Measurements from ENCODE around the gene TRIM29. TPM values are rescaled to one million over a fixed set of nuclear protein-coding genes. Genes with fewer than 3 reads are reported as not detected.

TRIM29 gene
- total RNA-seq, 2 donors from 2014 or later = not detected

- Mint-ChIP-seq H3K27ac (no peak overlapping the region), H3K36me3 (no peaks in the 10 kb centered on the region), H3K9me3 (no peaks in the 10 kb centered on the region)
- DNase-seq (ENCODE audit: low spot score in 2 of 2) (no peak), ATAC-seq (no peak)
Observed at GRCh38 chr11:120097721-120098385, 40.1 kb downstream of the TRIM29 start.

GRCh38 chr11:120096369-120097191 is 41.3 kb downstream of the TRIM29 start:
- no peak overlapping the region for H3K27ac Mint-ChIP-seq
- no peaks in the 10 kb centered on the region for H3K9me3 Mint-ChIP-seq
- H3K36me3 Mint-ChIP-seq = no peaks in the 10 kb centered on the region
- no peak for DNase-seq (ENCODE audit: low spot score in 2 of 2)
- ATAC-seq = no peak

- DNase-seq (ENCODE audit: low spot score in 2 of 2) (no peak), ATAC-seq (no peak)
- no peaks in the 10 kb centered on the region for H3K9me3 Mint-ChIP-seq
- H3K36me3 Mint-ChIP-seq = no peaks in the 10 kb centered on the region
- no peak overlapping the region for H3K27ac Mint-ChIP-seq
Observed at GRCh38 chr11:120095516-120095915, 42.4 kb downstream of the TRIM29 start.

- ATAC-seq (no peak), DNase-seq (ENCODE audit: low spot score in 2 of 2) (no peak)
- no peaks in the 10 kb centered on the region for H3K36me3 Mint-ChIP-seq
- no peak overlapping the region for H3K27ac Mint-ChIP-seq
- H3K9me3 Mint-ChIP-seq = no peaks in the 10 kb centered on the region
Observed at GRCh38 chr11:120091701-120092100, 46.2 kb downstream of the TRIM29 start.

GRCh38 chr11:120091121-120091520 is 46.8 kb downstream of the TRIM29 start:
- Mint-ChIP-seq H3K36me3 (no peaks in the 10 kb centered on the region), H3K27ac (no peak overlapping the region), H3K9me3 (no peaks in the 10 kb centered on the region)
- ATAC-seq (no peak), DNase-seq (ENCODE audit: low spot score in 2 of 2) (no peak)

GRCh38 chr11:120090411-120090810 is 47.5 kb downstream of the TRIM29 start:
- Mint-ChIP-seq H3K36me3 (peaks cover 6 to 7% of the 10 kb centered on the region in 2 donors), H3K27ac (no peak overlapping the region), H3K9me3 (peaks cover 5% of the 10 kb centered on the region in 2 donors)
- ATAC-seq (no peak), DNase-seq (ENCODE audit: low spot score in 2 of 2) (no peak)

- Mint-ChIP-seq H3K27ac (no peak overlapping the region), H3K9me3 (peaks cover 5% of the 10 kb centered on the region in 2 donors), H3K36me3 (peaks cover 7 to 8% of the 10 kb centered on the region in 2 donors)
- ATAC-seq (no peak), DNase-seq (ENCODE audit: low spot score in 2 of 2) (no peak)
Observed at GRCh38 chr11:120089036-120090001, 48.6 kb downstream of the TRIM29 start.

- Mint-ChIP-seq H3K36me3 (peaks cover 15% of the 10 kb centered on the region in 2 donors), H3K27ac (no peak overlapping the region), H3K9me3 (peaks cover 9 to 10% of the 10 kb centered on the region in 2 donors)
- DNase-seq (ENCODE audit: low spot score in 2 of 2) = no peak
- no peak for ATAC-seq
Observed at GRCh38 chr11:120088056-120088455, 49.9 kb downstream of the TRIM29 start.

GRCh38 chr11:120086651-120087050 is 51.3 kb downstream of the TRIM29 start:
- Mint-ChIP-seq H3K27ac (no peak overlapping the region), H3K36me3 (peaks cover 21 to 22% of the 10 kb centered on the region in 2 donors)
- ATAC-seq = no peak

GRCh38 chr11:120079750-120080610 is 57.9 kb downstream of the TRIM29 start:
- Mint-ChIP-seq H3K27ac (no peak overlapping the region), H3K9me3 (peaks cover 19 to 21% of the 10 kb centered on the region in 2 donors), H3K36me3 (peaks cover 24 to 38% of the 10 kb centered on the region in 2 donors)
- ATAC-seq (peak in 1 of 2 donors; percentile 43), DNase-seq (ENCODE audit: low spot score in 2 of 2) (peak in 1 of 2 donors; percentile 19)

More at GRCh38 chr11:120086651-120087050, 51.3 kb downstream of the TRIM29 start:
- DNase-seq (ENCODE audit: low spot score in 2 of 2) = no peak
- peaks cover 10 to 15% of the 10 kb centered on the region in 2 donors for H3K9me3 Mint-ChIP-seq

- Mint-ChIP-seq H3K27ac (no peak overlapping the region), H3K9me3 (peaks cover 15 to 17% of the 10 kb centered on the region in 2 donors)
- ATAC-seq = no peak
Observed at GRCh38 chr11:120078397-120078796, 59.5 kb downstream of the TRIM29 start.

GRCh38 chr11:120074076-120074475 is 63.8 kb downstream of the TRIM29 start:
- H3K27ac Mint-ChIP-seq = no peak overlapping the region
- no peaks in the 10 kb centered on the region for H3K36me3 Mint-ChIP-seq
- H3K9me3 Mint-ChIP-seq = no peaks in the 10 kb centered on the region
- DNase-seq (ENCODE audit: low spot score in 2 of 2) (no peak), ATAC-seq (no peak)

More at GRCh38 chr11:120078397-120078796, 59.5 kb downstream of the TRIM29 start:
- no peak for DNase-seq (ENCODE audit: low spot score in 2 of 2)
- peaks cover 17 to 31% of the 10 kb centered on the region in 2 donors for H3K36me3 Mint-ChIP-seq

- ATAC-seq (no peak), DNase-seq (ENCODE audit: low spot score in 2 of 2) (no peak)
- H3K36me3 Mint-ChIP-seq = no peaks in the 10 kb centered on the region
- H3K9me3 Mint-ChIP-seq = no peaks in the 10 kb centered on the region
- H3K27ac Mint-ChIP-seq = no peak overlapping the region
Observed at GRCh38 chr11:120073196-120073595, 64.7 kb downstream of the TRIM29 start.

GRCh38 chr11:120068114-120068573 is 69.8 kb downstream of the TRIM29 start:
- Mint-ChIP-seq H3K9me3 (no peaks in the 10 kb centered on the region), H3K36me3 (no peaks in the 10 kb centered on the region), H3K27ac (peak overlapping the region in 1 of 2 donors; percentile 85)
- ATAC-seq = peak in 1 of 2 donors; percentile 11
- no peak for DNase-seq (ENCODE audit: low spot score in 2 of 2)

- peak overlapping the region in 1 of 2 donors; percentile 85 for H3K27ac Mint-ChIP-seq
- H3K36me3 Mint-ChIP-seq = no peaks in the 10 kb centered on the region
- ATAC-seq = peak in 1 of 2 donors; percentile 18
- H3K9me3 Mint-ChIP-seq = no peaks in the 10 kb centered on the region
- no peak for DNase-seq (ENCODE audit: low spot score in 2 of 2)
Observed at GRCh38 chr11:120067438-120068113, 70.3 kb downstream of the TRIM29 start.

Data from activated naive CD4-positive, alpha-beta T cell treated with anti-CD3 and anti-CD28 coated beads, Interleukin-2, amount 50 U/mL, for 72 hours (primary cell).